Mesothelial cell of epicardium (in vitro differentiated cells): Measurements from ENCODE around the gene STK10. TPM values are rescaled to one million over a fixed set of nuclear protein-coding genes. Genes with fewer than 3 reads are reported as not detected.
"Not testable (repeated sequence)": the region's sequence is repeated elsewhere in the genome, so short reads cannot be mapped to it uniquely, and the experiment has no call there.

Experiments used
- DNase-seq, 2 experiments: peaks; one replicate each; pipeline ENCODE4 v3.0.0; 2021; ENCODE audit warnings: low spot score in 2 of 2; ENCODE audit not compliant: unreplicated experiment in 2 of 2
- H3K27ac Mint-ChIP-seq: 2 replicates; pipeline ENCODE4 v1.8.0; 2021; ENCODE audit warnings: mixed read lengths
- H3K27me3 Mint-ChIP-seq: 2 replicates; pipeline ENCODE4 v1.8.0; 2021; ENCODE audit warnings: low read depth, mixed read lengths
- H3K36me3 Mint-ChIP-seq: 2 replicates; pipeline ENCODE4 v1.8.0; 2021; ENCODE audit warnings: mixed read lengths
- H3K4me1 Mint-ChIP-seq: 2 replicates; pipeline ENCODE4 v1.8.0; 2021; ENCODE audit warnings: mixed read lengths
- H3K4me3 Mint-ChIP-seq: 2 replicates; pipeline ENCODE4 v1.8.0; 2021; ENCODE audit warnings: mild to moderate bottlenecking, moderate library complexity, mixed read lengths
- H3K9me3 Mint-ChIP-seq: 2 replicates; pipeline ENCODE4 v1.8.0; 2021; ENCODE audit warnings: mixed read lengths
- total RNA-seq: library from RNA; stranded (reverse); gene quantifications from 3 replicates; pipeline ENCODE4 v1.2.1, GENCODE V29; 2021
- TF ChIP-seq, protein P1 (sequence below): fragments of 200-600 bp; sonication (generic); IDR thresholded peaks from one replicate; pipeline ENCODE4 v1.5.0; 2021; ENCODE audit warnings: antibody characterized with exemption; ENCODE audit not compliant: unreplicated experiment

Gene STK10
- total RNA-seq, 1 donor from 2014 or later: 15.5 TPM

DNA sequence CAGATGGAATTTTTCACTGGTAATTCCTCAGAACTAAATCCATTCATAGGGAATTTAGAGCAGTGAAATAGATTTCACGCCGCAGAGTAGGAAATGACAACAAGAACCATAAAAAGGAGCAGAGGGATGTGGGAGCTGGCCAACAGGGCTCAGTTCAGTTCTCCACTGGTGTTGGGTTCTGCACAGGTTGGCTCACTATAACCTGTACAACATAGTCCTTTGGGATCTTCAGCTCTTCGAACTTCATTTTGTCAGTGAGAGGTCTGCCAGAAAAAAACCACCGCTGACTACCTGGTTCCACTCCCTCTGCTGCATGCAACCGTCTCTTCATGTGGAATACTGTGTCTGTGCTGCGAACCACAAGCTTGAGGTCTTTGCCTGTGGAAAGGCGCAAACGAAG is 23.7 kb upstream of the STK10 start:
- Mint-ChIP-seq H3K36me3 (peaks cover 50% of the 10 kb centered on the region), H3K27me3 (no peaks in the 10 kb centered on the region)

DNA sequence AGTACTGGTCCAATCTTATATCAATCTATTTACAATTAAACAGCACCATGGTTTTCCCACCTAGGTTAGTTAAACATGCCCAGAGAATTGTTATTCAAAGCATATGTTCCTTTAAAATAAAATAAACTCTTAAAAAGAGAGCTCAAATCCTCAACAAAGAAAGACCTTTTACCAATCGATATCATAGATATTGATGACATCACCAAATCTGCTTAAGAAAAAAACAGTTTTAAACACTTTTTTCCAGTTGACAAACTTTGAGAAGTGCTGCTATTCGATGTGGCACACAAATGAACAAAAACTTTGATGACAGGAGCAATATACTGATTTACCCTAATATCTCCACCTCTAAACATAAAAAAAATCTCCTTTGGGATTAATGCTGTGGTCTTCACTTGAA is 21.7 kb upstream of the STK10 start:
- Mint-ChIP-seq H3K4me1 (no peaks in the 10 kb centered on the region), H3K9me3 (peaks cover 5% of the 10 kb centered on the region), H3K4me3 (no peak overlapping the region), H3K27me3 (no peaks in the 10 kb centered on the region), H3K36me3 (peaks cover 39% of the 10 kb centered on the region), H3K27ac (no peak overlapping the region)
- DNase-seq: no peak
- TF ChIP-seq, protein P1, sequence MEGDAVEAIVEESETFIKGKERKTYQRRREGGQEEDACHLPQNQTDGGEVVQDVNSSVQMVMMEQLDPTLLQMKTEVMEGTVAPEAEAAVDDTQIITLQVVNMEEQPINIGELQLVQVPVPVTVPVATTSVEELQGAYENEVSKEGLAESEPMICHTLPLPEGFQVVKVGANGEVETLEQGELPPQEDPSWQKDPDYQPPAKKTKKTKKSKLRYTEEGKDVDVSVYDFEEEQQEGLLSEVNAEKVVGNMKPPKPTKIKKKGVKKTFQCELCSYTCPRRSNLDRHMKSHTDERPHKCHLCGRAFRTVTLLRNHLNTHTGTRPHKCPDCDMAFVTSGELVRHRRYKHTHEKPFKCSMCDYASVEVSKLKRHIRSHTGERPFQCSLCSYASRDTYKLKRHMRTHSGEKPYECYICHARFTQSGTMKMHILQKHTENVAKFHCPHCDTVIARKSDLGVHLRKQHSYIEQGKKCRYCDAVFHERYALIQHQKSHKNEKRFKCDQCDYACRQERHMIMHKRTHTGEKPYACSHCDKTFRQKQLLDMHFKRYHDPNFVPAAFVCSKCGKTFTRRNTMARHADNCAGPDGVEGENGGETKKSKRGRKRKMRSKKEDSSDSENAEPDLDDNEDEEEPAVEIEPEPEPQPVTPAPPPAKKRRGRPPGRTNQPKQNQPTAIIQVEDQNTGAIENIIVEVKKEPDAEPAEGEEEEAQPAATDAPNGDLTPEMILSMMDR: no peak

More for the DNA sequence above, 23.7 kb upstream of the STK10 start:
- H3K9me3 Mint-ChIP-seq: peaks cover 5% of the 10 kb centered on the region
- H3K27ac Mint-ChIP-seq: no peak overlapping the region
- no peak for DNase-seq
- H3K4me3 Mint-ChIP-seq: no peak overlapping the region
- TF ChIP-seq, protein P1: no peak
- H3K4me1 Mint-ChIP-seq: no peaks in the 10 kb centered on the region

DNA sequence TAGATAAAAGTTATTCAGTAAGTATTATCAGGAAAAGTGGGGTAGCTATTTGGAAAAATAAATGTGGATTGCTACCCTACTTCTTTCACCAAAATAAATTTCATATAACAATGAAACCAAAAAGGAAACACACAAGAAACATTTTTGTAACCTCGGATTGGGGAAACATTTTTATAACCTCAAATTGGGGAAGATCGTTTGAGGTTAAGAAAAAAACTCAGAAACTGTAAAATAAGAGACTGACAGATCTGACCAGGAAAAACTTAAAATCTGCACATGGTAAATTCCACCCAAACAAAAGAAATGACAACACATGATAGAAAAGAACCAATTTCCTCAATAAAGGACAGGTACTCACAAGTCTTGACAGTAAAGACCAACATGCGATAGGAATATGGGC is 19.5 kb upstream of the STK10 start:
- Mint-ChIP-seq H3K4me3 (no peak overlapping the region), H3K9me3 (no peaks in the 10 kb centered on the region), H3K27me3 (no peaks in the 10 kb centered on the region), H3K4me1 (no peaks in the 10 kb centered on the region), H3K27ac (no peak overlapping the region), H3K36me3 (peaks cover 31% of the 10 kb centered on the region)
- no peak for DNase-seq
- TF ChIP-seq, protein P1: no peak

DNA sequence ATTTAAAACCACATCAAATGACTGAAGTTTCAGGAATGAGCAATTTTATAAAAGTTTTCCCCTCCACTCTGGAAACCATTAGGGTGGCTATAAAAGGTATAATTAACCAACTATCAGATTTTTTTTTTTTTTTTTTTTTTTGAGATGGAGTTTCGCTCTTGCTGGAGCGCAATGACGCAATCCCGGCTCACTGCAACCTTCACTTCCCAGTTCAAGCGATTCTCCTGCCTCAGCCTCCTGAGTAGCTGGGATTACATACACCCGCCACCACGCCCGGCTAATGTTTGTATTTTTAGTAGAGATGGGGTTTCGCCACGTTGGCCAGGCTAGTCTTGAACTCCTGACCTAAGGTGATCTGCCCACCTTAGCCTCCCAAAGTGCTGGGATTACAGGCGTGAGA is 18.0 kb upstream of the STK10 start:
- not testable (repeated sequence) for H3K27ac Mint-ChIP-seq, H3K4me1 Mint-ChIP-seq, H3K4me3 Mint-ChIP-seq, H3K27me3 Mint-ChIP-seq, H3K9me3 Mint-ChIP-seq, DNase-seq
- H3K36me3 Mint-ChIP-seq: peaks cover 21% of the 10 kb centered on the region

DNA sequence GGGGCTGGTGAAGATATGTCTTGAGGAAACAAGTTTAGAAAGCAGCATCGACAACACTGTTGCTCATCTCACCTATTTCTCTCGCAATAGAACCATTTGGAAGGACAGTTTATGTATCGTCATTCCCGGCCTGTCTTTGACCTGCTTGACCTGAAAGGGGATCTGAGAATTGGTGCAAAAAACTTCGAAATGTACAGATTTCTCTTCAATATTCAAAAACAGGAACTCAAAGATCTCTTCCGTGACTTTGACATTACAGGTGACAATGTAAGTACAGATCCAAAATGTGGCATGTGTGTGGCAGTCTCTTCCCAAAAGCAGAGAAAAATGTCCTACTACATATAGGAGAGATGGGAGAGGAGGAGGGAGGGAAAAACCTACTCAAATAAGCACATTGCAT is 12.5 kb upstream of the STK10 start:
- TF ChIP-seq, protein P1: no peak
- Mint-ChIP-seq H3K27ac (no peak overlapping the region), H3K9me3 (no peaks in the 10 kb centered on the region), H3K4me3 (no peak overlapping the region), H3K4me1 (no peaks in the 10 kb centered on the region), H3K27me3 (no peaks in the 10 kb centered on the region), H3K36me3 (no peaks in the 10 kb centered on the region)
- DNase-seq: no peak

DNA sequence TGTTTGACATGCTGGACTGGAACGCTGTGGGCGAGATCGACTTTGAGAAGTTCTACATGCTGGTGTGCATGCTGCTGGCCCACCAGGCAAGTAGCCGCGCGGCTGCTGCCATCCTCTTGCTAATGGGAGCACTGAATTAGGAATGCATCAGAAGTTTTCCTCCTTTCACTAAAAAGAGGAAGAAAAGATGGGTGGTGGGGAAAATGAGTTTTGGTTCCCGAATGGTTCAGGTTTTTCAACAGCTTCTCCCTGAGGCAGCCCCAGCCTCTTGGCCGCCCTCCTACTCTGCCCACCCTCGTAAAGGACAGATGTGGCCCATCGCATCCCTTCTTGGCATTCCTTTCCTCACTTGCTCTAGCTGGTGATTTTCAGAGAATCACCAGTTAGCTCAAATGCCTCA is 11.4 kb upstream of the STK10 start:
- Mint-ChIP-seq H3K9me3 (no peaks in the 10 kb centered on the region), H3K4me1 (no peaks in the 10 kb centered on the region), H3K27me3 (no peaks in the 10 kb centered on the region), H3K27ac (no peak overlapping the region), H3K4me3 (no peak overlapping the region), H3K36me3 (no peaks in the 10 kb centered on the region)
- DNase-seq: no peak
- TF ChIP-seq, protein P1: no peak

DNA sequence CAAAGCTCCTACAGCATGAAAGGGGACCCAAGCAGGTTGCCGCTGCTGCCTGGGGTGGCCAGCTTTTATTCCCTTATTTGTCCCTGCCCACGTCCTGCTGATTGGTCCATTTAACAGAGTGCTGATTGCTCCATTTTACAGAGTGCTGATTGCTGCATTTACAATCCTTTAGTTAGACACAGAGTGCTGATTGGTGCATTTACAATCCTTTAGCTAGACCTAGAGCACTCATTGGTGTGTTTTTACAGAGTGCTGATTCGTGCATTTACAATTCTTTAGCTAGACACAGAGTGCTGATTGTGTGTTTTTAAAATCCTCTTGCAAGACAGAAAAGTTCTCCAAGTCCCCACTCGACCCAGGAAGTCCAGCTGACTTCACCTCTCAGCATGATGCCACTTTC is 9.8 kb upstream of the STK10 start:
- DNase-seq, H3K9me3 Mint-ChIP-seq, H3K36me3 Mint-ChIP-seq, H3K27ac Mint-ChIP-seq, H3K4me3 Mint-ChIP-seq, H3K27me3 Mint-ChIP-seq, H3K4me1 Mint-ChIP-seq: not testable (repeated sequence)
